C4-2B (cell line): ENCODE results near the gene HSD11B1.

Source experiments
- H3K27ac ChIP-seq: fragments of 450-650 bp; 2 replicates; pipeline ENCODE4 v1.5.1; 2017
- CTCF ChIP-seq: fragments of 450-650 bp; conservative IDR thresholded peaks from 2 replicates; pipeline ENCODE4 v1.5.1; 2017; ENCODE audit warnings: mild to moderate bottlenecking
- ZFX ChIP-seq: fragments of 450-650 bp; IDR thresholded peaks from 2 replicates; pipeline ENCODE4 v1.6.1; 2017

Gene HSD11B1

DNA sequence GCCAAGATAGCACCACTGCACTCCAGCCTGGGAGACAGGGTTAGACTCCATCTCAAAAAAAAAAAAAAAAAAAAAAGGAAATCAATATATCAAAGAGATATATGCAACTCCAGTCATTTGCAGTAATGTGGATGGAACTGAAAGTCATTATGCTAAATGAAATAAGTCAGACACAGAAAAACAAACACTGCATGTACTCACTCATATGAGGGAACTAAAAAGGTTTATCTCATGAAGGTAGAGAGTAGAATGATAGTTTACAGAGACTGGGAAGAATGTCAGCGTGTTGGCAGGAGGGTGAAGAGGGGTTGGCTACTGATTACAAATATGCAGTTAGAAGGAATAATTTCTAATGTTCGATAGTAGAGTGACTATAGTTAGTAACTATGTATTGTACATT, 13.2 kb downstream of the HSD11B1 start:
- TF ChIP-seq ZFX (no peak), CTCF (no peak)
- no peak overlapping the region for H3K27ac ChIP-seq

GRCh38 chr1:209720326-209720725, 15.7 kb downstream of the HSD11B1 start:
- H3K27ac ChIP-seq, result no peak overlapping the region
- TF ChIP-seq CTCF, result no peak
- no peak for TF ChIP-seq ZFX

DNA sequence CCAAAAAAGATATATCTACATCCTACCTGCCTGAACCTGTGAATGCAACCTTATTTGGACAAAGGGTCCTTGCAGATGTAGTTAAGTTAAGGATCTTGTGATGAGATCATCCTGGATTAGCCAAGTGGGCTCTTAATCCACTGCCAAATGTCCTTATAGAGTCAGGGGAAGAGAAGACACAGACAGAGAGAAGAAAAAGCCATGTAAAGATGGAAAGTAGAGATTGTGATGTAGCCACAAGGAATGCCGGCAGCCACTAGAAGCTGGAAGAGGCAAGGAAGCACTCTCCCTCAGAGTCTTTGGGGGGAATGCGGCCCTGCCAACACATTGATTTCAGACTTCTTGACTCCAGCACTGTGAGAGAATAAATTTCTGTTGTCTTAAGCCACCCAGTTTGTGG, 16.2 kb downstream of the HSD11B1 start:
- no peak for TF ChIP-seq ZFX
- no peak for TF ChIP-seq CTCF
- H3K27ac ChIP-seq, result no peak overlapping the region

- H3K27ac ChIP-seq, result no peak overlapping the region
- TF ChIP-seq ZFX (no peak), CTCF (no peak)
Measured at GRCh38 chr1:209721323-209721722, 16.7 kb downstream of the HSD11B1 start.

GRCh38 chr1:209723265-209723664, 18.6 kb downstream of the HSD11B1 start:
- H3K27ac ChIP-seq, result no peak overlapping the region
- TF ChIP-seq CTCF (no peak), ZFX (no peak)

DNA sequence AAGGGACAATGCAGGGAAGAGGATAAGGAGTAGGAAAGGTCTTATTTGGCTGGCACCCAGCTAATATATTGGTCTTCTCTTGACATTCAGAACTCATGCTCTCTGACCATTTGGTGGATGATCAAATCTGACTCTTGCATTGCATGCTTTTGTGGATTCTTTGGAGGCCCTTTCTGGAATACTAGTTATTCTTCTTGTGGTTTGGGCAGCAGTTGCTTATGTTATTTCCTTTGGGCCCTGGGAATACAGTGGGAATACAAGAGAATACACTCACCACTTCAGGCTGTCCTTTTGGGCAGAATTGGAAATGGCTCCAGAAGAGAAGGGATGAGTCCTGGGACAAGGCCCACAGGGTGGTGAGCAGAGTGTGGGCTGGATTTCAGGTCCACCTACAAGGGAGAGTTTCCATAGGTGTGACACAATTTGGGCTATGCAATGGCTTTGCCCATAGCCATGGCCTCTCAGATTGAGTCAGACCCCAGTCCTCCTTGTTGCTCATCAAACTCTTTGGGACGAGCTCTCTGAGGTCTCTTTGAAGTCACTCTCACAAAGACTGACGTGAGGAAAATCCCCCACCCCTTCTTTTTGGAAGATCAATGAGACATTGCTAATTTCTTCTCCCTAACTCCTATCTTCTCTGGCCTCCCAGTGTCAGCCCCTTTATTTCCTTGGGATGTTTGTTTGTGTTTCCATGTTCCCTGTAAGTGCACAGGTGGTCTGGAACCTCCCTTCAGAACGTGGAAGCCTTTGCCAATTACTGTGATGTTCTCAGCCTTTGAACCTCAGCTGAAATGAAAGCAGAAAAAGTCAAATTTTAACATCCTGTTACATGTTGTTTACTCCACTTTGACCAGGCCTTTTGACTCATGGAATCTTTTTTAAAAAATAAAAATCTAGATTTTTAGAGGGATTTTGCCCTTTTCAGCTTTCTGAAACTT, 19.4 kb downstream of the HSD11B1 start:
- H3K27ac ChIP-seq, result no peak overlapping the region
- no peak for TF ChIP-seq ZFX
- no peak for TF ChIP-seq CTCF

DNA sequence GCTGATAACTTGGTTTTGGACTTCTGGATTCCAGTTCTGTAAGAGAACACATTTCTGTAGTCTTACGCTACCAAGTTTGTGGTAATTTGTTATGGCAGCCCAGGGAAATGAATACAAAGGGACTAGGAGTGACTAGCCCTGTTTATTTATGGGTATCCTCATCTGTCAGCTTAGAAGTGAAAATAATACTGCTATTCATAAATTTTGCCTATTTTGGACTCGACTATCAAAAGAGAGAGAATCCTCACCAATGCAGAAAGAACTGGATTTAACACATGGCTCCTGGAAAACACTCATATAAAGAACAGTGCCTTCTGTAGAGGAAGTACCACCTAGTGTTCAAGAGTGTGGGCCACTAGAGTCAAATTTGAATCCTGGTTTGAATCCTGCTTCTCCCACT, 22.6 kb downstream of the HSD11B1 start:
- TF ChIP-seq CTCF, result no peak
- TF ChIP-seq ZFX, result no peak
- H3K27ac ChIP-seq, result no peak overlapping the region
